Fibroblast of skin of back (primary cell): ENCODE data around the gene GBP7.
"Not testable (repeated sequence)": the region's sequence is repeated elsewhere in the genome, so short reads cannot be mapped to it uniquely, and the experiment has no call there.

Source experiments
- DNase-seq: peaks from one replicate; pipeline ENCODE4 v3.0.0-alpha.2; 2013

Gene GBP7

GRCh38 chr1:89170170-89171066, 5.4 kb downstream of the GBP7 start:
- DNase-seq: no peak

GRCh38 chr1:89169166-89169565, 6.6 kb downstream of the GBP7 start:
- DNase-seq: no peak

GRCh38 chr1:89167590-89168230, 8.1 kb downstream of the GBP7 start:
- no peak for DNase-seq

- no peak for DNase-seq
These were observed 9.1 kb downstream of the GBP7 start for GRCh38 chr1:89166705-89167104.

GRCh38 chr1:89165811-89166210, 10.0 kb downstream of the GBP7 start:
- no peak for DNase-seq

- DNase-seq: no peak
These were observed 24.8 kb downstream of the GBP7 start for GRCh38 chr1:89151047-89151446.

DNA sequence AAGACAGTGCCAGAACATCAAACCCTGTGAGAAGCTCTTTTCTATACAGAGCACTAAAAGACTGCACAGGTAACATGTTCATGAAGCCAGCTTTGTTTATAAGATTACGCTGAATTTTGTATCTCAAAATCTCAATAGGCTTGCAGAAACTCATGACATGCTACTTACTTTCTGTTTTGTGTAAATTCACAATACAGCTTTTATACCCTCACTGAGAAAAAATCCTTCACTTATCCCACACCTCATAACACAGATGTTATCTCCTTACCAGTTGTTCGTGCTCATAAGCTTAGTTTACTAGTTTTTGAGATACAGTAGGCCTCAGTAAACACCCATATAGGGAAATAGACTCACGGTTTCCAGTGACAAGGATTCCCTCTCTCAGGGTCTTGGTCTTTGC, 25.8 kb downstream of the GBP7 start:
- no peak for DNase-seq

DNA sequence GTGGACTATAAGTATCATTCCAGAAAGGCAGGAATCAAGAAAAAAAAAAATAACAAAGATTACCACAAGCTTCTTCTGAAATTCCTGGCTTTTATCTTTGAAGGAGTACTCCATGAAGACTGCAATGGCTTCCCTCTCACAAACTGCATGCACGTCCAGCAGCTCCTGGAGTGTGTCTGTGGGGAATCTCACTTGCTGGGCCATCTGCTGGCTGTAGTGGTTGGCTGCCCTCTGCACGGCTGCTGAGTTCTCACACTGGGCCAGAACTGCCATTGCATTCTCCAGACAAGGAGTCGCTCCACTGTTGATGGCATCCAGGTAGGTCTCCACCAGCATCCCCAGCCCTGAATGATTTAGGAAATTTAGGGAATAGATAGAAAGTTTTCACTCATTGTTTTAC, 26.6 kb downstream of the GBP7 start:
- peak; percentile 11 for DNase-seq

DNA sequence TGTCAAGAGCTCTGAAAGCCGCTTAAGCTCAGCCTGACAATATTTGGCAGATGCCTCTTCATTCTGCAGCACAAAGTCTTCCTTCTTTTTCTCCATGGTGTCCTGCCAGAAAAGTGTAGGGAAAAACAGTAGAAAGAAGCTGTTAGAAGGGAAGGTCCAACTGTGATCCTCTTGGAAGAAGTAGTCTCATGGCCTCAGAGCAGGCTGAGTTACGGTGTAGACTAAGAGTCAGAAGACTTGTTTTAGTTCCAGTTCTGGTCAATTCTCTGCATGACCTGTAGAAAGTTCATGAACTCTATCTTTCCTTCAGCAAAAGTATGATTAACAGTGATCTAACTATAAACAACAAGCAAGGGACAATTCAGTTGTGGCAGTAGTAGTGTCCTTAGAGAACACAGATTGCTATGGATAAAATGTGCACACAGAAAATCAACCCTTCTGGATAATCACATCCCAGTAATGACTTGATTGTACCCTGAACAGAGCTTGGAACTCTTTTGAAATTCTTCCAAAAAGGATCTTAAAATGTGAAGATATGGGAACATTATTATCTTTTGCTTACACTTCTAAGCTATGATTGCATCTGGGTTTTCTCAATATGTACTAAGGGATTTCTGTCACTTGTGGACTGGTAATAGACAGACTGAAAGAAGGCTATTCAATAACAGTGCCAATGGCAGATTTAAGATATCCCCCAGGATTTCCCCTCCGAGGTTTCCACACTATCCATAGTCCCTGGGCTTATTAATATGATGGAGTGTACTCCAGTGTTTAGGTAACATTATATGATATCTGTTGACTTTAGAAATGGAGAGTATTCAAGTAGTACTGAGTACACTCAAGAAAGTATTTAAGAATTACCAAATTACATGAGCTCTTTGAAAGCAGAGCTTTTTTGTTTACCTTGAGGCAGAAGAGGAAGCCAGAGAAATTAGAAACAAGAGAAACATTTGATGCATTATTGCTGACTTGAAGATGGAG, 27.8 kb downstream of the GBP7 start:
- DNase-seq: no peak

DNA sequence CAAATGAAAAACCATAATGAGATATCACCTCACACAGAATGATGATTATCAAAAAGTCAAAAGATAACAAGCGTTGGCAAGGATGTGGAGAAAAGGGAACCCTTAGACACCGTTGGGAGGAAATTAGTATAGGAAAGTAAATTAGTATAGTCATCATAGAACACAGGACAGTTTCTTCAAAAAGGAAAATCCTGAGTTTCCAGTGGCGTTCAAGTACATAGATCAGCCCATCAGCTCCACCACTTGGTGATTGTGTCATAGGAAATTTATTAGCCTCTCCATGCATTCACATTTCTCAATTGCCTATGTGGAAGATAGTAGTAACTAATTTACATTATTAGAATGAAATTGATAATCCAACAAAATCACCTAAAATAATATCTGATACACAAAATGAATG, 29.1 kb downstream of the GBP7 start:
- no peak for DNase-seq

DNA sequence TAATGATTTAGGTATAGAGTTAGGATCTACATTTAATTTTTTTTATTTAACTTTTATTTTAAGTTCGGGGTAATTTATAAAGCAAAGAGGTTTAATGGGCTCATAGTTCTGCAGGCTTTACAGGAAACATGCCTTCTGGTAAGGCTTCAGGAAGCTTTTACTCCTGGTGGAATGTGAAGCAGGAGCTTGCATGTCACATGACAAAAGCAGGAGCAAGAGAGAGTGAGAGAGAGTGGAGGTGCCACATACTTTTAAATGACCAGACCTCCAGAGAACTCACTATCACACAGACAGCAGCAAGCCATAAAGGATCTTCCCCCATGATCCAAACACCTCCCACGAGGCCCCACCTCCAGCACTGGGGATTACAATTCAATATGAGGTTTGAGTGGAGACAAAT, 32.3 kb downstream of the GBP7 start:
- DNase-seq: no peak

DNA sequence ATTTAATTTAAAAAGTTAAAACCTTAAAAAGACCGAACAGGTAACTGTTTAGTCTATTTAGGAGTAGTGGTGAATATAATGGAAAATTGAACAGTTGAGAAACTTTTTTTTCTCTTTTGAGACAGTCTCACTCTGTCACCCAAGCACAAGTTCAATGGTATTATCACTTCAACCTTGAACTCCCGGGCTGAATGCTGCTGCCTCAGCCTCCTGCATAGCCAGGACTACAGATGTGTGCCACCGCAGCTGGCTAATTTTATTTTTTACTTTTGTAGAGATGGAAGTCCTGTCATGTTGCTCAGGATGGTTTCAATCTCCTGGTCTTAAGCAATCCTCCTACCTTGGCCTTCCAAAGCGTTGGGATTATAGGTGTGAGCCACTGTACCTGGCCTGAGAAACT, 33.6 kb downstream of the GBP7 start:
- DNase-seq: no peak

GRCh38 chr1:89133747-89134146, 42.1 kb downstream of the GBP7 start:
- DNase-seq: no peak

- no peak for DNase-seq
These were observed 45.1 kb downstream of the GBP7 start for GRCh38 chr1:89130716-89131115.

DNA sequence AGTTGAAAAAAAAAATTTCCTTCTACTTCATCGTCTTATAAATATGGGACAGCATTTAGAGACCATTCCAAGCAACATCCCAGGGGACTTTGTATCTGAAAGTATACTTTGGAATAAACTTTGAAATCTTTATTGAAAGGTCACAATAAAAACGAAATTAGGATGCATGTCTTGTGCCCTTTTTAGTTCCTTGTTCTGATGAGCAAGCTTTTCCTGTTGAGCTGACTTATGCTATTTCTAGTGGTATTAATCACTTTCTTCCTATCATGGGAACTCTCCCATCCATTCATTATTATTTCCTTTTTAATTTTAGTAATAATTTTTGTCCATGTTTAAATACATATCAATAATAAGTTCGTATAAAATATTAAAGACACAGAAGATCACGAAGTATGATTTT, 45.9 kb downstream of the GBP7 start:
- no peak for DNase-seq

DNA sequence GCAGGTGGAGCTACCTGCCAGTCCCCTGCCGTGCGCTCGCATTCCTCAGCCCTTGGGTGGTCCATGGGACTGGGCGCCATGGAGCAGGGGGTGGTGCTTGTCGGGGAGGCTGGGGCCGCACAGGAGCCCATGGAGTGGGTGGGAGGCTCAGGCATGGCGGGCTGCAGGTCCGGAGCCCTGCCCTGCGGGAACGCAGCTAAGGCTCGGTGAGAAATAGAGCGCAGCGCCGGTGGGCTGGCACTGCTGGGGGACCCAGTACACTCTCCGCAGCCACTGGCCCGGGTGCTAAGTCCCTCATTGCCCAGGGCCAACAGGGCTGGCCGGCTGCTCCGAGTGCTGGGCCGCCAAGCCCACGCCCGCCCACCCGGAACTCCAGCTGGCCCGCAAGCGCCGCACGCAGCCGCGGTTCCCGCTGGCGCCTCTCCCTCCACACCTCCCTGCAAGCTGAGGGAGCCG, 47.8 kb downstream of the GBP7 start:
- not testable (repeated sequence) for DNase-seq

DNA sequence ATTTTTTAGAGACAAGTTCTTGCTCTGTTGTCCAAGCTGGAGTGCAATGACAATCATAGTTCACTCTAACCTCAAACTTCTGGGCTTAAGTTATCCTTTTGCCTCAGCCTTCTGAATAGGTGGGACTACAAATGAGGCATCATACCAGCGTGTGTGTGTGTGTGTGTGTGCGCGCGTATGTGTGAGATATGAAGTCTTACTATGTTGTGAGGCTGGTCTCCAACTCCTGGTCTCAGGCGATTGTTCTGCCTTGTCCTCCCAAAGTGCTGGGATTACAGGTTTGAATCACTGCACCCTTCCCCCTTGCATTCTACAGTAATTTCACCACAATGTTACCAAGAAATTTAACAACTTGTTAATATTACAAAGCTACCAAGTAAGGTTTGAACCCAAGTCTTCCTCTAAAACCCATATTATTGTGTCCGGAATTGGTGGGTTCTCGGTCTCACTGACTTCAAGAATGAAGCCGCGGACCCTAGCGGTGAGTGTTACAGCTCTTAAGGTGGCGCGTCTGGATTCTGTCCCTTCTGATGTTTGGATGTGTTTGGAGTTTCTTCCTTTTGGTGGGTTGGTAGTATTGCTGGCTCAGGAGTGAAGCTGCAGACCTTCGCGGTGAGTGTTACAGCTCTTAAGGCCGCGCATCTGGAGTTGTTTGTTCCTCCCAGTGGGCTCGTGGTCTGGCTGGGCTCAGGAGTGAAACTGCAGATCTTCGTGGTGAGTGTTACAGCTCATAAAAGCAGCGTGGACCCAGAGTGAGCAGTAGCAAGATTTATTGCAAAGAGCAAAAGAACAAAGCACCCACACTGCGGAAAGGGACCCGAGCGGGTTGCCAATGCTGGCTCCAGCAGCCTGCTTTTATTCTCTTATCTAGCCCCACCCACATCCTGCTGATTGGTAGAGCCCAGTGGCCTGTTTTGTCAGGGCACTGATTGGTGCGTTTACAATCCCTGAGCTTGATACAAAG, 48.9 kb downstream of the GBP7 start:
- DNase-seq: not testable (repeated sequence)

DNA sequence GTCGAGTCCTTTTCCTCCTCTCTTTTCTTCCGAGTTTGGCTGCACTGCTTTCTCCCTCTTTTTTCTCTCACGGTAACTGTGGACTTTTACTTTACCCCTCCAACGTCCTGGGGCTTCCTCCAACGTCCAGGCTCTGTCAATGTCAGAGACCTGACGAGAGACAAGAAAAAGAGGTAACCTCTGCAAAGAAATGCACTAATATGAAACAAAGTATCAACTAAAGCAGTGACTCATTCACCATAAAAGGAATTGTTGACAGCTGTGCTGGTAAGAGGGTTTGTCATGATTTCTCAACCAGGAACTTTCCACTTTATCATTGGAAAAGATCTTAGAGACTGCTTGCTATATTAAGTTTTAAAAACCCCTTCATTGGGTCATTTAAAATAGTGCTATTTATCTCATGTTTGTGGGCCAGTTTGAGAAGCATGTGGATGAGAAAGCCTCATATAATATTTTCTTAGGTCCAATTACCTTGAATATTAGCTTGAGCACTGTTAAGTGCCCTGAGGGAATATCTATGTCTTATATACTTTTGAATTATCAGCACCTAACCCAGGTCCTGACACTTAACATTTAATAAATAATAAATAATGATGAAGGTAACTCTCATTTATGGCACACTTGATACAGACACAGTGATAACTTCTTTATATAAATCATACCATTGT, 49.8 kb downstream of the GBP7 start, which contains the start of gene GBP2:
TSS of gene GBP2 (minus strand) at position 202 of the 668 bp plus-strand sequence. CDS start 4,148 bp downstream, outside the sequence.
- peak; percentile 69 for DNase-seq

GRCh38 chr1:89125240-89125912, 50.4 kb downstream of the GBP7 start:
- no peak for DNase-seq

DNA sequence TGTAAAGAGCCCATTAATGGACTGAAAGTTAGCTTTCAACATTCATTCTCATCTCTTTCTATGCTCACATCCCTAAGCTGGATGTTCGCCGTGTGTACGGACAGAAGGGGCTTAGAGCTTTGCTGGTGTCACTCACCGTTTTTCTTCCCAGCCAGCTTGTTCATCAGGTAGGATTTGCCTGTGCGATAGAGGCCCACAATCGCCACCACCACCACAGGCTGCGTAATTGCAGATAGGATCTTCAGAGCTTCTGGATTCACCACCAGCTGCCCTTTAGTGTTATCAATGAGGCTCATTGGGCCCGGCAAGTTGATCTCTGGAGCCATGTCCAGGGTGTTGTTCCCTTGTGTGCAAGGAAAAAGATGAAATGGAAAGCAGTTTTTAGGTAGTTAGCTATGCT, 54.2 kb downstream of the GBP7 start:
- no peak for DNase-seq
